NT2/D1 (cell line): Measurements from ENCODE around the gene PRDX3.

ENCODE experiments used
- DNase-seq: peaks from one replicate; pipeline ENCODE4 v3.0.0-alpha.2; 2011; ENCODE audit warnings: low read depth, low spot score
- H3K27me3 ChIP-seq: 2 replicates; pipeline ENCODE4 v1.6.0; 2011; ENCODE audit warnings: mild to moderate bottlenecking; ENCODE audit not compliant: insufficient read length, insufficient read depth
- H3K36me3 ChIP-seq: 2 replicates; pipeline ENCODE4 v1.6.1; 2011; ENCODE audit warnings: mild to moderate bottlenecking, low read length, mixed read lengths; ENCODE audit not compliant: insufficient read depth, insufficient read length
- H3K4me1 ChIP-seq: 2 replicates; pipeline ENCODE4 v1.5.1; 2011; ENCODE audit not compliant: insufficient read depth, insufficient read length
- H3K4me3 ChIP-seq: 2 replicates; pipeline ENCODE4 v1.5.1; 2011; ENCODE audit warnings: low read depth; ENCODE audit not compliant: insufficient read length
- H3K9ac ChIP-seq: 2 replicates; pipeline ENCODE4 v1.6.0; 2011; ENCODE audit warnings: low read depth; ENCODE audit not compliant: insufficient read length
- H3K9me3 ChIP-seq: 2 replicates; pipeline ENCODE4 v1.5.1; 2011; ENCODE audit warnings: mild to moderate bottlenecking, low read length; ENCODE audit not compliant: insufficient read depth
- SUZ12 ChIP-seq: IDR thresholded peaks from 2 replicates; pipeline ENCODE4 v1.6.1; 2011; ENCODE audit not compliant: insufficient read length, insufficient read depth; ENCODE audit errors: extremely low read depth
- YY1 ChIP-seq: IDR thresholded peaks from 2 replicates; pipeline ENCODE4 v1.6.1; 2011; ENCODE audit not compliant: insufficient read length, insufficient read depth
- ZNF274 ChIP-seq: IDR thresholded peaks from 2 replicates; pipeline ENCODE4 v1.6.1; 2011; ENCODE audit warnings: mild to moderate bottlenecking, low read depth, low read length

PRDX3 gene

DNA sequence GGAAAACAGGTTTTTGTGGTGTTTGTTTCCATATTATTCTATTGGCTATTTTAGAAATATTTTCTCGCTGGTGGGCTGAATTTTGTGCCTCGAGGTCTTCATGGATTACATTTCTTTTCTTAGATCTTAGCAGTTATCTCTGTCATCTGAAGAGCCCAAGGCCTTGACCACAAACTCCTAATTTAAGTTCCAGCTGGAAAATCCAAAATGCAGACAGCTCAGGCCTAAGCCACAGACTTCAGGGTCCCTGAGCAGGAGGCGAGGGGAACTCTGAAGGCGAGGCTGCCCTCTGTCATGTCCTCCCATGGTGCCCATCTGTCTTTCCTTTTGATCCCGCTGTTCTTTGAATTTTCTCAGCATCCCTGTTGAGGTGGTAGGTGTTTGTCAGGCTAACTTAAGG is 60.4 kb downstream of the PRDX3 start:
- Histone ChIP-seq H3K27me3 (no peaks in the 10 kb centered on the region), H3K9me3 (no peaks in the 10 kb centered on the region), H3K4me3 (no peak overlapping the region), H3K4me1 (no peaks in the 10 kb centered on the region), H3K36me3 (peaks cover 51% of the 10 kb centered on the region), H3K9ac (no peak overlapping the region)
- no peak for DNase-seq
- TF ChIP-seq SUZ12 (no peak), YY1 (no peak), ZNF274 (no peak)
